Smooth muscle cell (in vitro differentiated cells): ENCODE data around the gene TIMM50. TPM values are rescaled to one million over a fixed set of nuclear protein-coding genes. Genes with fewer than 3 reads are reported as not detected.

Experiments
- DNase-seq: peaks from one replicate; lab custom pipeline; 2025; ENCODE audit not compliant: unreplicated experiment; lab: John Stamatoyannopoulos, UW
- H2AFZ ChIP-seq: fragments of 200-600 bp; sonication (generic); 2 replicates; pipeline ENCODE4 v1.6.0; 2016; ENCODE audit warnings: antibody characterized with exemption, low read depth, mild to moderate bottlenecking
- H3F3A ChIP-seq: fragments of 200-600 bp; sonication (generic); 2 replicates; pipeline ENCODE4 v1.6.0; 2017; ENCODE audit warnings: antibody characterized with exemption, low read depth
- H3K27ac ChIP-seq: fragments of 200-600 bp; sonication (generic); 2 replicates; pipeline ENCODE4 v1.5.1; 2016; ENCODE audit warnings: low read depth, mild to moderate bottlenecking
- H3K27me3 ChIP-seq: fragments of 200-600 bp; sonication (generic); 2 replicates; pipeline ENCODE4 v1.6.1; 2016; ENCODE audit warnings: low read depth, mild to moderate bottlenecking
- H3K36me3 ChIP-seq: fragments of 200-600 bp; sonication (generic); 2 replicates; pipeline ENCODE4 v1.5.1; 2016; ENCODE audit warnings: low read depth
- H3K4me1 ChIP-seq: fragments of 200-600 bp; sonication (generic); 2 replicates; pipeline ENCODE4 v1.5.1; 2016; ENCODE audit warnings: low read depth
- H3K4me2 ChIP-seq: fragments of 200-600 bp; sonication (generic); 2 replicates; pipeline ENCODE4 v1.6.0; 2016; ENCODE audit warnings: mild to moderate bottlenecking
- H3K4me3 ChIP-seq: fragments of 200-600 bp; sonication (generic); 2 replicates; pipeline ENCODE4 v1.5.1; 2016; ENCODE audit warnings: mild to moderate bottlenecking
- H3K79me2 ChIP-seq: fragments of 200-600 bp; sonication (generic); 2 replicates; pipeline ENCODE4 v1.6.0; 2016; ENCODE audit warnings: low read depth, mild to moderate bottlenecking
- H3K9ac ChIP-seq: fragments of 200-600 bp; sonication (generic); 2 replicates; pipeline ENCODE4 v1.6.0; 2016; ENCODE audit warnings: low read depth
- H3K9me3 ChIP-seq: fragments of 200-600 bp; sonication (generic); replicated peaks from 2 replicates; pipeline ENCODE4 v1.5.1; 2016; ENCODE audit warnings: low read depth
- H4K20me1 ChIP-seq: fragments of 200-600 bp; sonication (generic); 2 replicates; pipeline ENCODE4 v1.6.0; 2016; ENCODE audit warnings: low read depth
- CTCF ChIP-seq: fragments of 200-600 bp; sonication (generic); IDR thresholded peaks from 2 replicates; pipeline ENCODE4 v1.5.1; 2017; ENCODE audit warnings: borderline replicate concordance, mild to moderate bottlenecking, antibody characterized with exemption; ENCODE audit not compliant: insufficient read depth, poor library complexity, severe bottlenecking
- WGBS: methylation state at CpG from one replicate; pipeline ENCODE4 v1.1.7; 2016; ENCODE audit warnings: low lambda C conversion rate; 5-methylcytosine and 5-hydroxymethylcytosine counted together
- polyA plus RNA-seq: library from polyadenylated mRNA; unstranded; fragments of >200 nt; fragmentation: Nextera tagmentation; extraction: Ambion mirVana; gene quantifications from 2 replicates; pipeline ENCODE4 v1.2.1, GENCODE V29; 2016
- total RNA-seq: library from RNA; depleted of rRNA; stranded (reverse); fragments of >200 nt; gene quantifications from 2 replicates; pipeline ENCODE4 v1.2.3, GENCODE V29; 2014

TIMM50 gene
- total RNA-seq (58.4 and 66.1 TPM in 2 replicates), polyA plus RNA-seq (107 and 108 TPM in 2 replicates)

DNA sequence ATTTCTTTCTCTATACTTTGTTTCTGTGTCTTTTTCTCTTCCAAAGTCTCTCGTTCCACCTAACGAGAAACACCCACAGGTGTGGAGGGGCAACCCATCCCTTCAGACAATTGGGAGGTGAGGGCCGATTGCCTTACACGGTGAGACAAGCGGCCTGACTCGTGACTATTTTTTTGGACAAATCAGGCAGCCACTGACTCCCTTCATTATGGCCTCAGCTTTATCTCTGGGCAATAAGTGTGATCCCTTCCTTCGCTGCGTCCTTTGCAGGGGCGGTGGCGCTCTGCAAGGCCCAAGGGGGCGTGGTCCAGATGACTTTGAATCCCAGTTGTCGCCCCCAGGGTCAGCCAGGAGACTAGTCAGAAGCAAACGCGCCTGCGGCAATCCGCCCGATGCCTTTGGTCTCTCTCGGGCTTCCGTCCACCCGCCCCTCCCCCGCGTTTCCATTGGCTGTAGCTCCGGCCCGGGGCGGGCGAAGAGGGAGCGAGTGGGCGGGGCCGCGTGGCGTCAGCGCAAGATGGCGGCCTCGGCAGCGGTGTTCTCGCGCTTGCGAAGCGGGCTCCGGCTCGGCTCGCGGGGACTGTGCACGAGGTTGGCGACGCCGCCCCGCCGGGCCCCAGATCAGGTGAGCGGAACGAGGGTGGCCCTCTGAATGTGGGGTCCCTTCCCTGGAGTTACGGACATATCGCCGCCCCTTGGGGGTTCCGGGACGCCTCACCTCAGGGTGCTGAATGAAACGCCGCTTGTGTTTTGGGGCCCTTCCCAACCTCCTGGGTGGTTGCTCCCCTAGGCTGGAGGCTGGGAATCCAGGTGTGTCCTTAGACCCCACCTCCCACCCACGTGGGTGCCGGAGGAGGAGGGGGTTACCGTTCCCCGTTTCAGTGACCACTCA lies at the start of gene TIMM50:
TIMM50 (plus strand) TSS at position 502 of the 892 bp plus-strand sequence; CDS start at position 518, 16 bp downstream.
- 2% methylated on average over 54 of the region's 62 CpGs for WGBS

GRCh38 chr19:39432677-39433025 lies 48.0 kb upstream of the TIMM50 start:
- no peak for DNase-seq
- WGBS, result 96% methylated on average over 8 of the region's 8 CpGs
- no peak overlapping the region for H2AFZ ChIP-seq
- H4K20me1 ChIP-seq, result peaks cover 24% of the 10 kb centered on the region
- peak overlapping the region; percentile 91 for H3K27ac ChIP-seq
- H3K4me1 ChIP-seq, result peaks cover 31% of the 10 kb centered on the region
- H3K4me2 ChIP-seq, result no peak overlapping the region
- H3K9me3 ChIP-seq, result no peaks in the 10 kb centered on the region
- no peaks in the 10 kb centered on the region for H3K27me3 ChIP-seq
- no peak overlapping the region for H3K9ac ChIP-seq
- H3K36me3 ChIP-seq, result peaks cover 15% of the 10 kb centered on the region
- H3K4me3 ChIP-seq, result no peak overlapping the region
- no peak for TF ChIP-seq CTCF
- H3F3A ChIP-seq, result peaks cover 47% of the 10 kb centered on the region
- H3K79me2 ChIP-seq, result peaks cover 32% of the 10 kb centered on the region

More for the DNA sequence above, at the start of gene TIMM50:
- H3K79me2 ChIP-seq, result peaks cover 18% of the 10 kb centered on the region
- peak within 1 kb of the TSS; percentile 69 for H2AFZ ChIP-seq
- H3K4me2 ChIP-seq, result peak within 1 kb of the TSS; percentile 94
- H4K20me1 ChIP-seq, result no peaks in the 10 kb centered on the region
- DNase-seq, result peak; percentile 95
- H3F3A ChIP-seq, result peaks cover 4% of the 10 kb centered on the region
- H3K9ac ChIP-seq, result peak within 1 kb of the TSS; percentile 96
- no peaks in the 10 kb centered on the region for H3K9me3 ChIP-seq
- no peaks in the 10 kb centered on the region for H3K36me3 ChIP-seq
- H3K27ac ChIP-seq, result peak within 1 kb of the TSS; percentile 79
- peaks cover 14% of the 10 kb centered on the region for H3K4me1 ChIP-seq
- H3K4me3 ChIP-seq, result peak within 1 kb of the TSS; percentile 81
- TF ChIP-seq CTCF, result no peak
- no peaks in the 10 kb centered on the region for H3K27me3 ChIP-seq

GRCh38 chr19:39433480-39434079 lies 47.1 kb upstream of the TIMM50 start:
- Histone ChIP-seq H4K20me1 (peaks cover 24% of the 10 kb centered on the region), H3F3A (peaks cover 39% of the 10 kb centered on the region), H3K4me1 (peaks cover 27% of the 10 kb centered on the region), H3K79me2 (peaks cover 32% of the 10 kb centered on the region), H3K27ac (peak overlapping the region; percentile 76), H3K9me3 (no peaks in the 10 kb centered on the region), H3K9ac (peak overlapping the region; percentile 95), H3K4me3 (no peak overlapping the region), H3K27me3 (no peaks in the 10 kb centered on the region), H3K36me3 (peaks cover 15% of the 10 kb centered on the region), H3K4me2 (no peak overlapping the region), H2AFZ (no peak overlapping the region)
- TF ChIP-seq CTCF, result no peak
- no peak for DNase-seq
- 97% methylated on average over 8 of the region's 8 CpGs for WGBS
